Measurements from ENCODE around the gene KRTAP9-8.
"Not testable (repeated sequence)": the region's sequence is repeated elsewhere in the genome, so short reads cannot be mapped to it uniquely, and the experiment has no call there.

GRCh38 chr17:41237949-41238437 lies at the start of gene KRTAP9-8:
- not testable (repeated sequence) for TF ChIP-seq CTCF (optimal IDR thresholded peaks at IDR 0.05 in 1 of 3, IDR thresholded peaks at IDR 0.05 in 1 of 3, conservative IDR thresholded peaks at IDR 0.05 in 1 of 3; ENCODE audit: extremely low read depth in 1 of 3, insufficient read depth in 2 of 3, low read length in 3 of 3); EZH2 (IDR thresholded peaks at IDR 0.05; ENCODE audit: low read length)
